ENCODE data around the gene KMT2E. TPM values are rescaled to one million over a fixed set of nuclear protein-coding genes. Genes with fewer than 3 reads are reported as not detected.
A peak's percentile ranks its signal among the peaks of the same experiment; 100 is the strongest.

Gene KMT2E
- total RNA-seq, 1 experiment from 2014 or later: 32.2 TPM

- Histone ChIP-seq H3K4me1 (replicated peaks) (peaks cover 74% of the 10 kb centered on the region), H3K9me3 (replicated peaks) (no peaks in the 10 kb centered on the region), H3K4me3 (no peak overlapping the region), H3K36me3 (no peaks in the 10 kb centered on the region), H3K27me3 (replicated peaks) (no peaks in the 10 kb centered on the region), H3K27ac (no peak overlapping the region)
- DNase-seq (ENCODE audit: low read depth in 1 of 2, low spot score in 2 of 2): no peak
Observed at GRCh38 chr7:104976966-104977636, 36.9 kb upstream of the KMT2E start.

- Histone ChIP-seq H3K27ac (peak overlapping the region; percentile 51; the same call in 1 of the 2 replicates), H3K36me3 (peaks cover 3% of the 10 kb centered on the region), H3K4me1 (replicated peaks) (peaks cover 76% of the 10 kb centered on the region), H3K27me3 (replicated peaks) (no peaks in the 10 kb centered on the region), H3K9me3 (replicated peaks) (no peaks in the 10 kb centered on the region), H3K4me3 (no peak overlapping the region)
- DNase-seq (ENCODE audit: low read depth in 1 of 2, low spot score in 2 of 2): peak in 1 of 2 experiments; percentile 23
Observed at GRCh38 chr7:104978460-104978859, 35.5 kb upstream of the KMT2E start.

- Histone ChIP-seq H3K4me3 (no peak overlapping the region), H3K27ac (peak overlapping the region; percentile 51), H3K9me3 (replicated peaks) (no peaks in the 10 kb centered on the region), H3K36me3 (peaks cover 5% of the 10 kb centered on the region), H3K27me3 (replicated peaks) (no peaks in the 10 kb centered on the region), H3K4me1 (replicated peaks) (peaks cover 73% of the 10 kb centered on the region)
- peak; percentile 69 to 72 for DNase-seq (ENCODE audit: low read depth in 1 of 2, low spot score in 2 of 2)
Observed at GRCh38 chr7:104979167-104979841, 34.7 kb upstream of the KMT2E start.

DNA sequence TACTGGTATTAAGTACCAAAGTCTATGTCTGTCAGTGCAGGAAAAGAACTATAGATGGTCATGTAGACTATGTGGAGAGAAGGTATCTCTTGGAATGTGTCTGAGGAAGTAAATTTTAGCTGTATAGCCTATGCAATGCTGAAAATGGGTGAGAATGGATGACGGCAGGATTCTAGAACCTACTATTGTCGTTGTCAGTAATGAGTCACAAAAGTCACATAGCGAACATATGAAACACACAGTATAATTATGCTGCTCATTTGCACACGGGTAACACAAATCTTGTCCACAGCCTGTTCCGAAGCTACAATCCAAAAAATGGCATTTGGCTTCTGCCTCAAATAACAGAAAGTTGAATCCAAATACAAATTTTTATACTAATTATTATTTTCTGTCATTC is 33.6 kb upstream of the KMT2E start:
- Histone ChIP-seq H3K9me3 (replicated peaks) (no peaks in the 10 kb centered on the region), H3K27me3 (replicated peaks) (no peaks in the 10 kb centered on the region), H3K4me3 (no peak overlapping the region), H3K36me3 (peaks cover 5% of the 10 kb centered on the region), H3K27ac (peak overlapping the region; percentile 51), H3K4me1 (replicated peaks) (peaks cover 81% of the 10 kb centered on the region)
- peak in 1 of 2 experiments; percentile 48 for DNase-seq (ENCODE audit: low read depth in 1 of 2, low spot score in 2 of 2)

GRCh38 chr7:104980841-104981671 is 32.9 kb upstream of the KMT2E start:
- Histone ChIP-seq H3K9me3 (replicated peaks) (no peaks in the 10 kb centered on the region), H3K27ac (peak overlapping the region; percentile 97), H3K36me3 (peaks cover 10% of the 10 kb centered on the region), H3K27me3 (replicated peaks) (no peaks in the 10 kb centered on the region), H3K4me3 (no peak overlapping the region), H3K4me1 (replicated peaks) (peaks cover 86% of the 10 kb centered on the region)
- DNase-seq (ENCODE audit: low read depth in 1 of 2, low spot score in 2 of 2): peak in 1 of 2 experiments; percentile 77

DNA sequence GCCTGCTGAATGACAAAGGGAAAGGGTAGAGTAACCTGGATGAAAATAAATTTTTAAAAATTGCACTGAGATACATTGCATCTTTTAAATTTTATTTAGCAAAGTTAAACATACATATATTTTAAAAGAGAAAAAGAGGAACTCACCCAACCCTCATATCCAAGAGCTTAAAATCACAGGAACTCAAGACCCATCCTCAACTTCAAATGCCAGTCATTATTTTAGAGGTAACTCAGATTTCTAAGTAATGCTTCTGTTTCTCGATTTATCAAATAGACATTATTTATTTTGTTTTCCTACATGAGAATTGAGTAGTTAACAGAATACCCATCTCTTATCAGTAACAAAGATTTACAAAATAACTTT is 32.4 kb upstream of the KMT2E start:
- peaks cover 15% of the 10 kb centered on the region for H3K36me3 ChIP-seq
- H3K4me3 ChIP-seq: no peak overlapping the region
- DNase-seq (ENCODE audit: low read depth in 1 of 2, low spot score in 2 of 2): peak in 1 of 2 experiments; percentile 25
- H3K27me3 ChIP-seq (replicated peaks): no peaks in the 10 kb centered on the region
- peak overlapping the region; percentile 97 for H3K27ac ChIP-seq
- H3K9me3 ChIP-seq (replicated peaks): no peaks in the 10 kb centered on the region
- peaks cover 85% of the 10 kb centered on the region for H3K4me1 ChIP-seq (replicated peaks)

DNA sequence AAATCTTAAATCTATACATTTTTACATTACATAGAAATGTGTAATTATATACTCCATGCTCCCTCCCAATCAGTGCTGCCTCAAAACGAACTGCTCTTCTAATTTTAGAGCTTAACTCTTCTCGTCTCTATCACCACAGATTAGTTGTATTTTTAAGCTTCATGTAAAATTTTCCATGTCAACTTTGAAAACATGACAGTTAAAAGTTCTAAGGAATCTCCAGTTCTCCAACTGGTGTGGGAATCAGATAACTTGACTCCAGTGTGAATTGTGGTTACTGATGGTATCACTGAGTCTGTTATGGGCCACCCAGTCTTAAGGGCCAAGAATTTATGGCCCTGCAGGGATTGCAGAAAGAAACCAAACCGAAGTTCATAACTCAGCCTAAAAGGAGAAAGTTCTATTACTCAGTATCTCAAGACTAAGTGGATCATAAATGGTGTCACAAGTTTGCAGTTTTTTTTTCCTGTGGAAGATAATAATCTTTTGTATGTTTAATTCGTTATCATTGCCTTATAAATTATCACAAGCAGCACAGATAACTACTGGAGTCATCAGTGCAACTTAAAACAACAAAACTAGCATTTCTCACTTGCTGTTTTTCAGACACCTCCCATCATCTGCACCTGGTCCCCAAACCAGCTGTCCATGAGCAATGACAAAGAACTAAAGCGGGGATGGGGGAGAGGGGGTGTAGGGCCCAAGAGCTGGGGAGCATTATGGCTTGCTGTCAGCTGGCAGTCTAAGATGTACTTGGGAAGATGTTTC is 31.5 kb upstream of the KMT2E start:
- peak; percentile 53 to 74 for DNase-seq (ENCODE audit: low read depth in 1 of 2, low spot score in 2 of 2)
- Histone ChIP-seq H3K27ac (peak overlapping the region; percentile 97), H3K4me1 (replicated peaks) (peaks cover 77% of the 10 kb centered on the region), H3K36me3 (peaks cover 15% of the 10 kb centered on the region), H3K27me3 (replicated peaks) (no peaks in the 10 kb centered on the region), H3K9me3 (replicated peaks) (no peaks in the 10 kb centered on the region), H3K4me3 (no peak overlapping the region)

- peaks cover 75% of the 10 kb centered on the region for H3K4me1 ChIP-seq (replicated peaks)
- H3K36me3 ChIP-seq: peaks cover 21% of the 10 kb centered on the region
- DNase-seq (ENCODE audit: low read depth in 1 of 2, low spot score in 2 of 2): peak in 1 of 2 experiments; percentile 23
- no peaks in the 10 kb centered on the region for H3K9me3 ChIP-seq (replicated peaks)
- H3K4me3 ChIP-seq: peak overlapping the region; percentile 42
- H3K27ac ChIP-seq: peak overlapping the region; percentile 97
- H3K27me3 ChIP-seq (replicated peaks): no peaks in the 10 kb centered on the region
Observed at GRCh38 chr7:104983076-104983577, 30.9 kb upstream of the KMT2E start.

DNA sequence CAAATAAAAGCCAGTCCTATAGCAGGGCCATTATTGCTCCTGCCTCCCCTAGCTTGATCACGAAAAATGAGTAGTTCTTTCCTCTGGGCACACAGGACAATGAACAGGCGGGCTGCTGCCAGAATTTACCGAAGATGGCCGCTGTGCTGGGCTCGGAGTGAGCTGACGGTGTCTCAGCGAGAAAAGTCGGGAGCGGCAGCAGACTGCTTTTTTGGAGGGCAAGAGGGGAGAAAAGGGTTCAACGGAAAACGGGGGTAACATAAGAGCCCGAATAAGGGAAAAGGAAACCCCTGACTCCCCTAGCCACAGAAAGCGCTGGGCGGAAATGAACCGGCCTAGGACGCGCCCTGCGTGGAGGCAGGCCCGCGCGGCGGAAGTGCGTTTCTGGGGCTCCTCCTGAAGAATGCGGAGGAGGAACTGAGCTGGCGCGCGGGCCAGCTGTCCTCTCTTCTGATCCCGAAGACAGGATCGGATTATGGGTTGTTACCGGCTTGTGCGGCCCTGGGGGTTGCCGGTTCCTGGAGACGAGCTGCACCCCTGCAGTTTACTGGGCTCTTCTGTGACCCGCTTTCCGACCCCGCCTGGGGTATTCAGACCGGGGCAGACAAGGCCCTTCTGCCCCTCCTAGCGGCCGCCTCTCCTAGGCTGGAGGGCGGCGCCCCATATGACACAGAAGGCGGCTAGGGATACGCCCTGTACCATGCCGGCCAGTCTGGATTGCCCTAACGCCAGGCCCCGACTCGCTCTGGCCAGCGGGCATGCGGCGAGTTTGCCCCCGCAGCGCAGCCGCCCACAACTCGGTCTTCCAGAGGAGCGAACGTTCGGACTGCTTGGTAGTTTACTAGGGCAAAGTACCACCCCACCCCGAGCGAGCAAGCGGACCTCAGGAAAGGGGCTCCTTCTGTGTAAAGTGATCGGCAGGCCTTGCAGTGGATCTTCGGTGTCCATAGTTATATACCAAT is 30.1 kb upstream of the KMT2E start:
- peak; percentile 88 to 97 for DNase-seq (ENCODE audit: low read depth in 1 of 2, low spot score in 2 of 2)
- Histone ChIP-seq H3K27me3 (replicated peaks) (no peaks in the 10 kb centered on the region), H3K4me1 (replicated peaks) (peaks cover 68% of the 10 kb centered on the region), H3K9me3 (replicated peaks) (no peaks in the 10 kb centered on the region), H3K4me3 (peak overlapping the region; percentile 42), H3K36me3 (peaks cover 28% of the 10 kb centered on the region), H3K27ac (peak overlapping the region; percentile 97)

DNA sequence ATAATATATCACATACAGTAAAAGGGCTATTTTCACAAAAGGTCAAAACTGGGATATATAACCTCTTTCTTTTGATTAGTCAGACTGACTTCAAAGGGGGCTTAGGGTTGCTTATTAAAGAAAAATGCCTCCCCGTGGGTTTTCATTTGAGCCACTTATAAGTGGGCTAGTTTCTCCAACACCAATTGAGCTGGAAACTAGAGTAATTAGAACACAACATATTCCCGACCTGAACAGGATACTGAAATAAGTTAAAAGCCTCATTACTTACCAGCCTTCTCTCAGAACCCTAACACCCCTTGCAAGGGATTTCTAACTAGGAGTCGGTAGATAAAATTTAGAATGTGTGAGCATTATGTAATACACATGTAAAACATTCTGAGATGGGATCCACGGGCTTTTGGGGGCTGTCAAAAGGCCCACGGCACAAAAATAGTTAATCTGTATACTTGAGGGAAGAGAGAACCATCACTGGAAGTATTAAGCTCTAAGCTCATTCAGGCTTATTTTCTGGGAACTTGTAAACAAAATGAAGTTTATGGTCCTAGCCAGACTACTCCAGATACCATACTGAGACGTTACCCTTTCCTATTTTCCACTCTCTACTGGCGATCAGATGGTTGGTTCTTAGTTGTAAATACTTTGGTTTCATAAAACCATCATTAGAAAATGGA is 29.3 kb upstream of the KMT2E start:
- Histone ChIP-seq H3K4me3 (peak overlapping the region; percentile 42), H3K4me1 (replicated peaks) (peaks cover 59% of the 10 kb centered on the region), H3K36me3 (peaks cover 33% of the 10 kb centered on the region), H3K9me3 (replicated peaks) (no peaks in the 10 kb centered on the region), H3K27me3 (replicated peaks) (no peaks in the 10 kb centered on the region), H3K27ac (peak overlapping the region; percentile 97)
- peak in 1 of 2 experiments; percentile 20 for DNase-seq (ENCODE audit: low read depth in 1 of 2, low spot score in 2 of 2)

DNA sequence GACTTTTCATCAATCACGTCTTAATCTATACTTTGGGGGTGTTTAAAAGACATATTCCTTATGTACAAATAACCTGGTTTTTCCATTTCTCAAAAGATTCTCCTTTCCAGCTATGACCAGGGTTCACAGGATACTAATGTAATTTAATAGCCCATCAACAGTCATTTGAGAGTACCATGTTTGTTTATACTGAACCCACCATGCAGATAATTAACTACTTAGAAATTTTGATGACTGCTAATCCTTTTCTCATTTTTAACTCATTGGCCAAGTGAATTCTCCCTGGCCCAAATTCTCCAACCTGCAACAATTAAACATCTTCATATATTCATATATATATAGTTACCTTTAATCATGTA is 28.8 kb upstream of the KMT2E start:
- Histone ChIP-seq H3K27me3 (replicated peaks) (no peaks in the 10 kb centered on the region), H3K9me3 (replicated peaks) (no peaks in the 10 kb centered on the region), H3K4me1 (replicated peaks) (peaks cover 54% of the 10 kb centered on the region), H3K4me3 (no peak overlapping the region), H3K27ac (no peak overlapping the region), H3K36me3 (peaks cover 37% of the 10 kb centered on the region)
- no peak for DNase-seq (ENCODE audit: low read depth in 1 of 2, low spot score in 2 of 2)

Data from SJSA1 (cell line).